ENCODE data around the gene RAB40C.

Gene RAB40C

DNA sequence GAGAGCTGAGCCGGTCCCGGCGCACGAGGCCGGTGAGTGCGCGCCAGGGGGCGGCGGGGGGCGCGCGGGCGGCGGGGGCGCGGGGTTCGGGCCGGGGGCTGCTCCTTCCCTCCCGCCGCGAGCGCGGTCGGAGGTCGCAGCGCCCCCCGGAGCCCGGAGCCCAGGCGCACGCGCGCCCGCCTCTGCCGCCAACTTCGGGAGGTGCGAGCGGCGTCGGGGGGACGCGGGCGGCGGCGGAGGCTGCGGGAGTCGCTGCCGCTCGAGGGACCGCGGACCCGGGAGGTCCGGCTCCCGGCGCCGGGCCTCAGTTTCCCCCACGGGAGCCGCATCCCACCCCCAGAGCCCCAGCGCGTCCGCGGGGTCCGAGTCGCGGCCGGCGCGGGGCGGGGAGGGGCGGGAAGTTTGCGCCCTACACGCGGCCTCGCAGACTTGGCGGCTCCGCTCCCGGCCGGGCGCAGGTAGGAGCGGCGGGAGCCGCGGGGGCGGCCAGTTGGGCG, 29.6 kb upstream of the RAB40C start, which contains the start of gene PRR35:
TSS of gene PRR35 (plus strand) at position 191 of the 497 bp plus-strand sequence. CDS start 2,901 bp downstream, outside the sequence.
- Histone ChIP-seq H3K9me3 (ENCODE audit: control insufficient read depth, low read length) (no peaks in the 10 kb centered on the region), H3K27ac (ENCODE audit: low read depth, low read length, severe bottlenecking) (no peak within 1 kb of the TSS), H3K4me3 (ENCODE audit: extremely low read depth, insufficient read depth, low read length, poor library complexity, severe bottlenecking) (peak within 1 kb of the TSS; percentile 5), H3K36me3 (ENCODE audit: control insufficient read depth, insufficient read depth, low read length) (no peaks in the 10 kb centered on the region), H3K4me1 (ENCODE audit: control insufficient read depth, insufficient read depth, low read length, poor library complexity, severe bottlenecking) (no peaks in the 10 kb centered on the region)
- 1 to 2% methylated on average over 42 to 58 of the region's 84 CpGs for WGBS, 2 experiments (ENCODE audit: insufficient coverage in 2 of 2)

GRCh38 chr16:560701-561412, 29.0 kb upstream of the RAB40C start:
- no peaks in the 10 kb centered on the region for H3K36me3 ChIP-seq (ENCODE audit: control insufficient read depth, insufficient read depth, low read length)
- H3K9me3 ChIP-seq (ENCODE audit: control insufficient read depth, low read length): no peaks in the 10 kb centered on the region
- H3K27ac ChIP-seq (ENCODE audit: low read depth, low read length, severe bottlenecking): no peak overlapping the region
- H3K4me3 ChIP-seq (ENCODE audit: extremely low read depth, insufficient read depth, low read length, poor library complexity, severe bottlenecking): no peak overlapping the region
- peaks cover 6% of the 10 kb centered on the region for H3K4me1 ChIP-seq (ENCODE audit: control insufficient read depth, insufficient read depth, low read length, poor library complexity, severe bottlenecking)
- 60% methylated on average over 31 of the region's 54 CpGs for WGBS, 2 experiments (ENCODE audit: insufficient coverage in 2 of 2)

DNA sequence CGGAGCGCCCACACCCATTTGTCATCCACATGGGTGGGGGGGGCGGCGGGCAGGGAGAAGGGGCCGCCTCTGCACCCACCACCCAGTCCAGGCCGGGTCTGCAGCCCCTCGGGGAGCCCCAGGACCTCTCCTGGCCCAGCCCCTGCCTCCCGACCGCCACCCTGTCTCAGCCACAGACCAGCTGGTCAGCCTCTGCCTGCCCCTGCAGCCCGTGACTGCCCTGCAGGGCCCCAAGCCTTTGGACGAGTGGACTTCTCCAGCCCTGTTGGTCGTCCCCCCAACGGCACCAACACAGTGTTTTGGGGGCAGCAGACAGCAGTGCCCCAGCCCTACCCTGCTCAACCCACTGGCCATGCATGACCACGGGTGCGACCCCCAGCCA, 28.5 kb upstream of the RAB40C start:
- Histone ChIP-seq H3K4me3 (ENCODE audit: extremely low read depth, insufficient read depth, low read length, poor library complexity, severe bottlenecking) (no peak overlapping the region), H3K36me3 (ENCODE audit: control insufficient read depth, insufficient read depth, low read length) (no peaks in the 10 kb centered on the region), H3K4me1 (ENCODE audit: control insufficient read depth, insufficient read depth, low read length, poor library complexity, severe bottlenecking) (peaks cover 11% of the 10 kb centered on the region), H3K9me3 (ENCODE audit: control insufficient read depth, low read length) (no peaks in the 10 kb centered on the region), H3K27ac (ENCODE audit: low read depth, low read length, severe bottlenecking) (no peak overlapping the region)
- WGBS, 2 experiments (ENCODE audit: insufficient coverage in 2 of 2): 88 to 92% methylated on average over 12 to 15 of the region's 15 CpGs

DNA sequence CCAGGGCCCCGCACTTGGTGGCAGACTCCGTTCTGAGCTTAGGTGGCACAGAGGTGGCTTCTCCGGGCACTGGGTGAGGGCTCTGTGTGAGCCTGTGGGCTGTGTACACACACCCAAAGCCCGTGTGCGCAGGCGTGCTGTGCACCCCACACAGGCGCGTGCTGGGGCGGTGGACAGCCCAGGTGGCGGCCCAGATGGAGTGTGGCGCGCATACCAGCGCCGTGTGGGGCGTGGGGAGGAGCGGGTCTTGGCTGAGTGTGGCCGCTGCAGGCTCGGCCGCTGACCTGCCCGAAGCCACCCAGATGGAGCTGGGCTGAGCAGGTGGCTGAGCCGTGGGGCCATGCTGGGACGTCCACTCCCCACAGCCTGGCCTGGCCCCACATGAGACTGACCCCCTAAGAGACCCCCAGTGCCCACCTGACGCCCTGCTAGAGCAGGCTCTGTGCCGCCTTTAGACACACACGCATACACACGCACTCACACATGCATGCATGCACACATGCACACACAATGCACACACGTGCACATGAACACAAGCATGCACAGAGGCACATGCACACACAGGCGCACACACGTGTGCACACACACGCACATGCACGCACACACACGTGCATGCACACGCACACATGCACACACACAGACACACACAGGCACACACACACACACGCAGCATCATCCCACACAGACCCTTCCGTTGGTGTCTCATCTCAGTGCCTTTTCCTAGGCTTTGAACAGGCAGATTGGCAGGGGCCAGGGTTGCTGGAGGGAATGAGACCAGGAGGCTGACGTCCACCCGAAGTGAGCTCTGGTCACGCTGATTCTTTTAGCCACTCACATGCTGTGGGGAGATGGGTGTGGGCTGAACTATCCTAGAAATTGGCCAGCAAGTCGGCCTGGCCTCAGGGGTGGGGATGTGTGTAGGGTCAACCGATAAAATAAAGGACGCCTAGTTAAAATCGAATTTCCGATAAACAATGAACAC, 27.6 kb upstream of the RAB40C start:
- Histone ChIP-seq H3K9me3 (ENCODE audit: control insufficient read depth, low read length) (no peaks in the 10 kb centered on the region), H3K36me3 (ENCODE audit: control insufficient read depth, insufficient read depth, low read length) (no peaks in the 10 kb centered on the region), H3K4me3 (ENCODE audit: extremely low read depth, insufficient read depth, low read length, poor library complexity, severe bottlenecking) (no peak overlapping the region), H3K4me1 (ENCODE audit: control insufficient read depth, insufficient read depth, low read length, poor library complexity, severe bottlenecking) (peaks cover 19% of the 10 kb centered on the region), H3K27ac (ENCODE audit: low read depth, low read length, severe bottlenecking) (no peak overlapping the region)
- 89 to 93% methylated on average over 32 to 38 of the region's 43 CpGs for WGBS, 2 experiments (ENCODE audit: insufficient coverage in 2 of 2)

DNA sequence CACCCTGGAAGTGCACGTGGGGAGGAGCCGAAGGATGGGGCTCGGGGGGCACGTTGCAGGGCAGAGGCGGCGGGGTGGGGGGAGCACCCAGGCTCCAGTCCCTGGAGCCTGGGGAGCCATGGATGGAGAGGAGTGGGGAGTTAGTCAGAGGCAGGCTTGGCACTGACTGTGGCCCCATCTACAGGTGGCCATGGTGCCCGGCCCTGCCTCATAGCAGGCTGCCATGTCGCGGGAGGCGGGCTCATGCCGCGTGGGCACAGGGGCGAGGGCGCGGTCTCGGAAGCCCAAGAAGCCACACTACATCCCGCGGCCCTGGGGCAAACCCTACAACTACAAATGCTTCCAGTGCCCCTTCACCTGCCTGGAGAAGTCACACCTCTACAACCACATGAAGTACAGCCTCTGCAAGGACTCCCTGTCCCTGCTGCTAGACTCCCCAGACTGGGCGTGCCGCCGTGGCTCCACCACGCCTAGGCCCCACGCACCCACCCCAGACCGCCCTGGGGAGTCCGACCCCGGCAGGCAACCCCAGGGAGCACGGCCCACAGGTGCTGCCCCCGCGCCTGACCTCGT, 26.7 kb upstream of the RAB40C start:
- WGBS, 2 experiments (ENCODE audit: insufficient coverage in 2 of 2): 88 to 93% methylated on average over 25 of the region's 30 CpGs

GRCh38 chr16:564690-565418, 25.0 kb upstream of the RAB40C start:
- Histone ChIP-seq H3K27ac (ENCODE audit: low read depth, low read length, severe bottlenecking) (no peak overlapping the region), H3K4me1 (ENCODE audit: control insufficient read depth, insufficient read depth, low read length, poor library complexity, severe bottlenecking) (peaks cover 23% of the 10 kb centered on the region), H3K9me3 (ENCODE audit: control insufficient read depth, low read length) (no peaks in the 10 kb centered on the region), H3K4me3 (ENCODE audit: extremely low read depth, insufficient read depth, low read length, poor library complexity, severe bottlenecking) (no peak overlapping the region), H3K36me3 (ENCODE audit: control insufficient read depth, insufficient read depth, low read length) (no peaks in the 10 kb centered on the region)
- 93 to 95% methylated on average over 39 to 41 of the region's 42 CpGs for WGBS, 2 experiments (ENCODE audit: insufficient coverage in 2 of 2)

More for the DNA sequence above, 26.7 kb upstream of the RAB40C start:
- peaks cover 19% of the 10 kb centered on the region for H3K4me1 ChIP-seq (ENCODE audit: control insufficient read depth, insufficient read depth, low read length, poor library complexity, severe bottlenecking)
- no peaks in the 10 kb centered on the region for H3K36me3 ChIP-seq (ENCODE audit: control insufficient read depth, insufficient read depth, low read length)
- H3K27ac ChIP-seq (ENCODE audit: low read depth, low read length, severe bottlenecking): no peak overlapping the region
- H3K4me3 ChIP-seq (ENCODE audit: extremely low read depth, insufficient read depth, low read length, poor library complexity, severe bottlenecking): no peak overlapping the region
- H3K9me3 ChIP-seq (ENCODE audit: control insufficient read depth, low read length): no peaks in the 10 kb centered on the region

- peak overlapping the region; percentile 72 for H3K27ac ChIP-seq (ENCODE audit: low read depth, low read length, severe bottlenecking)
- WGBS, 2 experiments (ENCODE audit: insufficient coverage in 2 of 2): 60 to 65% methylated on average over 29 of the region's 35 CpGs
These were observed 24.2 kb upstream of the RAB40C start for GRCh38 chr16:565419-566330.

DNA sequence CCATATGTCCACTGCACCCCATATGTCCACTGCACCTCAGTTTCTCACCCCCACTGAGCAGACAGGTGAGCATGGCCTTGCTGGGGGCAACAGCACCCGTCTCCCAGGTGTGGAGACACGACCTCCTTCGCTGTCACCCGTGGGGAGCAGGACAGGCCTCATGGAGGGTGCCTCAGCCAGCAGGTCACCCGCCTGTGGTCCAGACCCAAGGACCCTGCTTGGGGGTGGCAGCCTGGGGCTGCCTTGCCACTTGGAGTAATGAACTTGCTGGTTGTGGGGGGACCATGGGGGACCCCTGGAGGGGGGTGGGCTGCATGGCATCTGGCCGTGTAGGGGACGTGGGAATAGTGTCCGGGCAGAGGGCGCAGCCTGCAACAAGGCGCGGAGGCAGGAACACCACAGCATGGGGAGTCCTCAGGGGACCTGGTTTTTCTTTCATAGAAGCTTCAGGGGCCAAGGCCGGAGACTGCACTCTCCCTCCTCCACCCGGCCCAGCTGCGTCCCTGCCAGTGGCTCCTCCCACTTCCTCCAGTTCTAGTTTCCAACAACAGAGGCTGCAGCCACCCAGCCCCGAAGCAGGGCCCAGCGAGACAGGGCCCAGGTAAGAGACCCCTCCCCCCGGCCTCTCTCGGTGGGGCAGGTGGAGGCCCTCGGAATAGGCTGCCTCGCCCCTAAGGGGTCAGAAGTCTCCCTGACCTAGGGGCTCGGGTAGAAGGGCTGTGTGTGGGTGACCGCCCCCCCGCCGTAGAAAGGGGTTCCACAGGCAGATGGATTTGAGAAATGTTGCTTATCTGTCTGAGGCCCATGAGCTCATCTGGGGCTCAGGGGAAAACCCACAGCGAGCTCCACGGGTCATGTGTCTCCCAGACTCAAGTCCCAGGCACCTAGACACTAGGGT, 23.1 kb upstream of the RAB40C start, which contains the start of gene NHLRC4:
TSS of gene NHLRC4 (plus strand) at position 531 of the 898 bp plus-strand sequence. CDS start 1,043 bp downstream, outside the sequence.
- 56 to 57% methylated on average over 21 to 25 of the region's 26 CpGs for WGBS, 2 experiments (ENCODE audit: insufficient coverage in 2 of 2)
- H3K4me1 ChIP-seq (ENCODE audit: control insufficient read depth, insufficient read depth, low read length, poor library complexity, severe bottlenecking): peaks cover 23% of the 10 kb centered on the region
- no peak within 1 kb of the TSS for H3K4me3 ChIP-seq (ENCODE audit: extremely low read depth, insufficient read depth, low read length, poor library complexity, severe bottlenecking)
- no peaks in the 10 kb centered on the region for H3K36me3 ChIP-seq (ENCODE audit: control insufficient read depth, insufficient read depth, low read length)
- H3K9me3 ChIP-seq (ENCODE audit: control insufficient read depth, low read length): no peaks in the 10 kb centered on the region
- H3K27ac ChIP-seq (ENCODE audit: low read depth, low read length, severe bottlenecking): peak within 1 kb of the TSS; percentile 72

More at GRCh38 chr16:565419-566330, 24.2 kb upstream of the RAB40C start:
- H3K4me1 ChIP-seq (ENCODE audit: control insufficient read depth, insufficient read depth, low read length, poor library complexity, severe bottlenecking): peaks cover 23% of the 10 kb centered on the region
- H3K9me3 ChIP-seq (ENCODE audit: control insufficient read depth, low read length): no peaks in the 10 kb centered on the region
- H3K4me3 ChIP-seq (ENCODE audit: extremely low read depth, insufficient read depth, low read length, poor library complexity, severe bottlenecking): no peak overlapping the region
- H3K36me3 ChIP-seq (ENCODE audit: control insufficient read depth, insufficient read depth, low read length): no peaks in the 10 kb centered on the region

Data from mesodermal cell (in vitro differentiated cells).